BE2C (cell line): ENCODE measurements around the gene SPDEF.

Source experiments
- DNase-seq: peaks from one replicate; pipeline ENCODE4 v3.0.0-alpha.2; 2020
- H3K27me3 ChIP-seq: fragments of 250-450 bp; sonication (Bioruptor Pico); 2 replicates; pipeline ENCODE4 v1.5.1; 2020; ENCODE audit warnings: mild to moderate bottlenecking
- H3K36me3 ChIP-seq: fragments of 250-450 bp; sonication (Bioruptor Pico); 2 replicates; pipeline ENCODE4 v1.5.1; 2020; ENCODE audit warnings: mild to moderate bottlenecking
- H3K4me1 ChIP-seq: fragments of 250-450 bp; sonication (Bioruptor Pico); 2 replicates; pipeline ENCODE4 v1.5.1; 2020
- H3K4me3 ChIP-seq: 2 replicates; pipeline ENCODE4 v1.5.1; 2011; ENCODE audit warnings: low read depth, low read length
- H3K9me3 ChIP-seq: fragments of 250-450 bp; sonication (Bioruptor Pico); 2 replicates; pipeline ENCODE4 v1.5.1; 2020
- TF ChIP-seq, protein P1 (sequence below): IDR thresholded peaks from 2 replicates; pipeline ENCODE4 v1.5.1; 2012; ENCODE audit warnings: mild to moderate bottlenecking, low read depth, low read length

SPDEF gene

DNA sequence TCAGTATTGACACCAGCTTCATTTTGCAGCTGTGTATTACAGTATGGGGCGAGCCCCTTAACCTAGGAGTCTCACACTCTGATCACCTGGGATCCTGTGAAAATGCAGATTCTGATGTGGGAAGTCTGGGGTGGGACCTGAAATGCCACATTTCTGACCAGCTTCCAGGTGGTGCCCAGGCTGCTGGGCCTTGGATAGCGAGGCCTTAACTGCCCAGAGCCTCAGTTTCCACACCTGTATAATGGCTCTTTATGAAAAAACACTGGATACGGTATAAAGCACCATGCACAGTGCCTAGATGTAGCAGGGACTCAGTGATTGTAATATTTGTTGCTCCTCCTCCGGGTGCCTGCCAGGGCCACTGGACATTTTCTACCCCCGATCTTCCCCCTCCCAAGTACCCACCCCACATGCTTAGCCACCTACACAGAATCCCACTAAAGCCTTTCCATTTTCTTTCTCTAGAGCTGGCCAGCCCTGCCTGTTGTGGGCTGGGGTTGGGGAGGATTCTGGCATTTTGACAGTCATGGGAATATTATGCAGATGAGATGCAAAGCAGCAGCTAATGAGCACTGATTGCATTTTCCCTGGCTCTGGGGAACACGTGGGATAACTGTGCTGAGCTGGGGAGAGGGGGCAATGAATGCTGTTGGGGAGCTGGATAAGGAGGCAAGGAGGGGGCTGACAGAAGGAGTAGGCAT lies 44.8 kb downstream of the SPDEF start:
- DNase-seq = no peak

DNA sequence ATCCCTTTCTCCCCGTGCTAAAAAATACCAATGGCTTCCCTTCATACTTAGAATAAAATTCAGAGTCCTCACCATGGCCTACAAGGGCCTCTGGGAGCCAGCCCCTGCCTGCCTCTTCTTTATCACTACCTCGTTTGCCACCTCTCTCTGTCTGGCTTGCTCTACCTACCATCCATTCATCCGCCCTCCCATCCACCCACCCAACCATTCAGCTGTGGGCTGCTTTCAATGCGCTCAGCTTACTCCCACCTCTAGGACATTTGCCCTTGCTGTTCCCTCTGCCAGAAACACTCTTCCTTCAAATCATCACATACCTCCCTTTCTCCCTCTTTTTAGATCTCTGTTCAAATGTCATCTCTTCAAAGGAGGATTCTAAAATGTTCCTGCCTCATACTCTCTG lies 45.8 kb downstream of the SPDEF start:
- DNase-seq = no peak
- TF ChIP-seq, protein P1, sequence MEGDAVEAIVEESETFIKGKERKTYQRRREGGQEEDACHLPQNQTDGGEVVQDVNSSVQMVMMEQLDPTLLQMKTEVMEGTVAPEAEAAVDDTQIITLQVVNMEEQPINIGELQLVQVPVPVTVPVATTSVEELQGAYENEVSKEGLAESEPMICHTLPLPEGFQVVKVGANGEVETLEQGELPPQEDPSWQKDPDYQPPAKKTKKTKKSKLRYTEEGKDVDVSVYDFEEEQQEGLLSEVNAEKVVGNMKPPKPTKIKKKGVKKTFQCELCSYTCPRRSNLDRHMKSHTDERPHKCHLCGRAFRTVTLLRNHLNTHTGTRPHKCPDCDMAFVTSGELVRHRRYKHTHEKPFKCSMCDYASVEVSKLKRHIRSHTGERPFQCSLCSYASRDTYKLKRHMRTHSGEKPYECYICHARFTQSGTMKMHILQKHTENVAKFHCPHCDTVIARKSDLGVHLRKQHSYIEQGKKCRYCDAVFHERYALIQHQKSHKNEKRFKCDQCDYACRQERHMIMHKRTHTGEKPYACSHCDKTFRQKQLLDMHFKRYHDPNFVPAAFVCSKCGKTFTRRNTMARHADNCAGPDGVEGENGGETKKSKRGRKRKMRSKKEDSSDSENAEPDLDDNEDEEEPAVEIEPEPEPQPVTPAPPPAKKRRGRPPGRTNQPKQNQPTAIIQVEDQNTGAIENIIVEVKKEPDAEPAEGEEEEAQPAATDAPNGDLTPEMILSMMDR = no peak
- H3K9me3 ChIP-seq = no peaks in the 10 kb centered on the region
- no peaks in the 10 kb centered on the region for H3K27me3 ChIP-seq
- peaks cover 5% of the 10 kb centered on the region for H3K4me1 ChIP-seq
- no peaks in the 10 kb centered on the region for H3K36me3 ChIP-seq
- H3K4me3 ChIP-seq = no peak overlapping the region

More for the DNA sequence above, 44.8 kb downstream of the SPDEF start:
- Histone ChIP-seq H3K27me3 (no peaks in the 10 kb centered on the region), H3K36me3 (no peaks in the 10 kb centered on the region), H3K4me3 (no peak overlapping the region), H3K4me1 (peaks cover 5% of the 10 kb centered on the region), H3K9me3 (no peaks in the 10 kb centered on the region)
- TF ChIP-seq, protein P1 = no peak

GRCh38 chr6:34509782-34510181 lies 46.3 kb downstream of the SPDEF start:
- TF ChIP-seq, protein P1 = no peak
- H3K9me3 ChIP-seq = no peaks in the 10 kb centered on the region

GRCh38 chr6:34508425-34508824 lies 47.7 kb downstream of the SPDEF start:
- H3K36me3 ChIP-seq = no peaks in the 10 kb centered on the region
- H3K27me3 ChIP-seq = no peaks in the 10 kb centered on the region
- no peak for DNase-seq
- no peaks in the 10 kb centered on the region for H3K9me3 ChIP-seq
- TF ChIP-seq, protein P1 = no peak
- no peaks in the 10 kb centered on the region for H3K4me1 ChIP-seq
- H3K4me3 ChIP-seq = no peak overlapping the region

More at GRCh38 chr6:34509782-34510181, 46.3 kb downstream of the SPDEF start:
- DNase-seq = no peak
- no peaks in the 10 kb centered on the region for H3K27me3 ChIP-seq
- H3K4me1 ChIP-seq = peaks cover 5% of the 10 kb centered on the region
- H3K36me3 ChIP-seq = no peaks in the 10 kb centered on the region
- H3K4me3 ChIP-seq = no peak overlapping the region

DNA sequence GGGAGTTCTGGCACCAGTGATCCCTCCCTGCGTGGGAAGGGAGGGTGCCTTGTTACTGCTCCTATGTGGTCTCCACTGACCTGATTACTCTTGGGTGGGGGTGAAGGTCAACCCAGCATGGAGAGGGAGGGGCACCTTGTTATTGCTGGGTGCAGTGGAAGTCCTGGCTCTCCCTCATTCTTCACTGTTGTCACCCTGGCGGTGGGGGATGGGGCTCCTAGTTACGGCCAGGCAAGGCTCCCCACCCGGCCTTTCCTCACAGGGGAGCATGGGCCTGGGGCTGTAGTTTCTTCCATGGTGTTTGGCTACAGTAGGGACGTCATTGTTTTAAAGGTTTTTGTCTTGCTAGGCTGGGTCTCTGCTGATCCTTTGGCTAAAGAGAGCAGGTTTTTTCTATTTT lies 49.4 kb downstream of the SPDEF start:
- no peak for DNase-seq
- Histone ChIP-seq H3K27me3 (no peaks in the 10 kb centered on the region), H3K4me3 (no peak overlapping the region), H3K9me3 (no peaks in the 10 kb centered on the region), H3K36me3 (no peaks in the 10 kb centered on the region), H3K4me1 (no peaks in the 10 kb centered on the region)
- TF ChIP-seq, protein P1 = no peak

GRCh38 chr6:34497411-34497810 lies 58.7 kb downstream of the SPDEF start:
- Histone ChIP-seq H3K4me3 (no peak overlapping the region), H3K4me1 (no peaks in the 10 kb centered on the region), H3K9me3 (no peaks in the 10 kb centered on the region), H3K36me3 (no peaks in the 10 kb centered on the region), H3K27me3 (no peaks in the 10 kb centered on the region)
- TF ChIP-seq, protein P1 = no peak
- DNase-seq = no peak
